Measurements from ENCODE around the gene SLC27A4.

- TF ChIP-seq CTCF (conservative IDR thresholded peaks at IDR 0.05; ENCODE audit: low read length), result no peak
- TF ChIP-seq EZH2phosphoT487 (IDR thresholded peaks at IDR 0.05; ENCODE audit: borderline replicate concordance, low read depth, low read length), result no peak
Observed at GRCh38 chr9:128343855-128344254, 3.5 kb downstream of the SLC27A4 start.
